Lower leg skin (tissue), 4 donors: ENCODE measurements around the gene EFCAB11. TPM values are rescaled to one million over a fixed set of nuclear protein-coding genes. Genes with fewer than 3 reads are reported as not detected.
"Not testable (repeated sequence)": the region's sequence is repeated elsewhere in the genome, so short reads cannot be mapped to it uniquely, and the experiment has no call there.

ENCODE experiments used
- DNase-seq, 2 donors: peaks; one replicate each; pipeline ENCODE4 v3.0.0-alpha.2; 2019; ENCODE audit warnings: low spot score in 2 of 2
- H3K4me3 ChIP-seq: fragments of 200-600 bp; sonication (generic); 2 replicates; pipeline ENCODE4 v1.5.1; 2017; ENCODE audit warnings: mild to moderate bottlenecking, low read depth; ENCODE audit not compliant: poor library complexity, severe bottlenecking
- POLR2A ChIP-seq, 2 donors: fragments of 450-650 bp; IDR thresholded peaks; one replicate each; pipeline ENCODE4 v1.6.1; 2016 to 2017; ENCODE audit warnings: antibody characterized with exemption in 2 of 2, mild to moderate bottlenecking in 1 of 2, moderate library complexity in 1 of 2
- WGBS, 2 donors: methylation state at CpG; one replicate each; pipeline ENCODE4 v1.1.5; 2018; 5-methylcytosine and 5-hydroxymethylcytosine counted together
- intact Hi-C: fragments of 100-400 bp; cut with DNase I; formaldehyde crosslinking; loops from one replicate; pipeline ENCODE4 v1.15.0; 2023; ENCODE audit warnings: low total_unique reads
- total RNA-seq, 4 donors: library from RNA; depleted of rRNA; stranded (reverse); fragments of >200 nt; gene quantifications; one replicate each; pipeline ENCODE4 v1.1.0, GENCODE V29; 2016
- TF ChIP-seq, protein P1 (sequence below), 3 donors: fragments of 450-650 bp; IDR thresholded peaks; one replicate each; pipeline ENCODE4 v1.5.1; 2016; ENCODE audit warnings: antibody characterized with exemption in 3 of 3, mild to moderate bottlenecking in 3 of 3, moderate library complexity in 2 of 3

EFCAB11 gene
- total RNA-seq, 4 donors from 2014 or later: 2.6 to 9.6 (median 4.7) TPM

GRCh38 chr14:89899917-89900663 lies 54.4 kb downstream of the EFCAB11 start:
- 74 to 78% methylated on average over 4 of the region's 4 CpGs for WGBS, 2 donors
- no peak overlapping the region for H3K4me3 ChIP-seq
- intact Hi-C loops: loop anchor here (5.0 kb wide), 1 partner anchor 128 kb away; no protein-coding TSS in a partner anchor
- no peak for DNase-seq
- TF ChIP-seq, protein P1, sequence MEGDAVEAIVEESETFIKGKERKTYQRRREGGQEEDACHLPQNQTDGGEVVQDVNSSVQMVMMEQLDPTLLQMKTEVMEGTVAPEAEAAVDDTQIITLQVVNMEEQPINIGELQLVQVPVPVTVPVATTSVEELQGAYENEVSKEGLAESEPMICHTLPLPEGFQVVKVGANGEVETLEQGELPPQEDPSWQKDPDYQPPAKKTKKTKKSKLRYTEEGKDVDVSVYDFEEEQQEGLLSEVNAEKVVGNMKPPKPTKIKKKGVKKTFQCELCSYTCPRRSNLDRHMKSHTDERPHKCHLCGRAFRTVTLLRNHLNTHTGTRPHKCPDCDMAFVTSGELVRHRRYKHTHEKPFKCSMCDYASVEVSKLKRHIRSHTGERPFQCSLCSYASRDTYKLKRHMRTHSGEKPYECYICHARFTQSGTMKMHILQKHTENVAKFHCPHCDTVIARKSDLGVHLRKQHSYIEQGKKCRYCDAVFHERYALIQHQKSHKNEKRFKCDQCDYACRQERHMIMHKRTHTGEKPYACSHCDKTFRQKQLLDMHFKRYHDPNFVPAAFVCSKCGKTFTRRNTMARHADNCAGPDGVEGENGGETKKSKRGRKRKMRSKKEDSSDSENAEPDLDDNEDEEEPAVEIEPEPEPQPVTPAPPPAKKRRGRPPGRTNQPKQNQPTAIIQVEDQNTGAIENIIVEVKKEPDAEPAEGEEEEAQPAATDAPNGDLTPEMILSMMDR (IDR thresholded peaks at IDR 0.05): no peak
- TF ChIP-seq POLR2A (IDR thresholded peaks at IDR 0.05): no peak

GRCh38 chr14:89899291-89899690 lies 55.2 kb downstream of the EFCAB11 start:
- DNase-seq: no peak
- WGBS, 2 donors: 96 to 97% methylated on average over 1 of the region's 1 CpG
- H3K4me3 ChIP-seq: no peak overlapping the region
- intact Hi-C loops: no loop called here
- TF ChIP-seq POLR2A (IDR thresholded peaks at IDR 0.05): no peak
- TF ChIP-seq, protein P1 (IDR thresholded peaks at IDR 0.05): no peak

- H3K4me3 ChIP-seq, intact Hi-C loops, DNase-seq: not testable (repeated sequence)
- 79 to 88% methylated on average over 3 of the region's 3 CpGs for WGBS, 2 donors
Observed at GRCh38 chr14:89893388-89893787, 61.1 kb downstream of the EFCAB11 start.

DNA sequence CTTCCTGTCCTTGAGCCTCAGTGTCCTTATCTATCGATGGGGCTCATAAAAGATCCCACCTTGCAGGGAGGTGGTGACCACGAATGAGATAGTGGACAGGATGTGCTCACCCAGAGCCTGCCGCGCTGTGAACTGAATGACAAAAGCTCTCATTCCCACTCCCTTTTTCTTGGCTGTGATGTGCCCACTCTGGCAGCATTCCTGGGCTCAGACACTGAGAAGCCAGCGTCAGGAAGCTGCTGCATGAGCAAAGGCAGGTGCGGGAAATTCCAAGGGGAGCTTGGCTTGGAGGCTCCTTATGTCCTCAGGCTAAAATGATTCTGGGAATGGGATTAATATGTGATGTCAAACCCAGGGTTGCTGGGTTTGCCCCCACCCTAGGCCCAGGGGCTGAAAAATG lies 61.6 kb downstream of the EFCAB11 start:
- intact Hi-C loops: no loop called here
- no peak for DNase-seq
- H3K4me3 ChIP-seq: no peak overlapping the region
- no peak for TF ChIP-seq POLR2A (IDR thresholded peaks at IDR 0.05)
- TF ChIP-seq, protein P1 (IDR thresholded peaks at IDR 0.05): no peak
- 39 to 51% methylated on average over 6 of the region's 6 CpGs for WGBS, 2 donors

DNA sequence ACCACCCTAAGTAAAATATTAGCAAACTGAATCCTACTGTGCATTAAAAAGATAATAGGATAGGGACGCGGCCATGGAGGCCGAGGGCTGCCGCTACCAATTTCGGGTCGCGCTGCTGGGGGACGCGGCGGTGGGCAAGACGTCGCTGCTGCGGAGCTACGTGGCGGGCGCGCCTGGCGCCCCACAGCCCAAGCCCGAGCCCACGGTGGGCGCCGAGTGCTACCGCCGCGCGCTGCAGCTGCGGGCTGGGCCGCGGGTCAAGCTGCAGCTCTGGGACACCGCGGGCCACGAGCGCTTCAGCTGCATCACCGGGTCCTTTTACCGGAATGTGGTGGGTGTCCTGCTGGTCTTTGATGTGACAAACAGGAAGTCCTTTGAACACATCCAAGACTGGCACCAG lies 62.8 kb downstream of the EFCAB11 start:
- H3K4me3 ChIP-seq, DNase-seq, intact Hi-C loops: not testable (repeated sequence)
- WGBS, 2 donors: 97 to 98% methylated on average over 29 to 34 of the region's 35 CpGs

GRCh38 chr14:89891055-89891454 lies 63.5 kb downstream of the EFCAB11 start:
- intact Hi-C loops: no loop called here
- whole genome bisulfite sequencing, 2 donors: 40 to 53% methylated on average over 1 of the region's 1 CpG
- H3K4me3 ChIP-seq: no peak overlapping the region
- DNase-seq: no peak
- TF ChIP-seq POLR2A (IDR thresholded peaks at IDR 0.05): no peak
- TF ChIP-seq, protein P1 (IDR thresholded peaks at IDR 0.05): no peak

DNA sequence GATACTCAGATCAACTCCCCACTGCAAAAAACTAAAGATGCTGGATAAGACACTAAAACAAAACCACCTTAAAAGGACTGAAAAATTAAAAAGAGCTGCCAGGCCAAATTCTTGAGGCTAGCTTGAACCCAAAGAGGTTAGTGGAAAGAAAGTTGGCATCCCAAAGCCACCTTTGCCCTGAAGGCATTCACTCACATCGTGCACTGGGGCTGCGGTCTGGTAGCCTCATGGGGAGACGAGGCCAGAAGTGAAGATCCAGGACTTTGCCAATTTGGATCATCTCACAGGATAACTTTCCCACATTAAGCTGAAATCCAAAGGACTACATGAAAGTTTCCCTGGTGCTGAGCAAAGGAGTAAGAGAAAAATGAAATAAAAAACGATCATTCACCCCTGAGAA lies 63.9 kb downstream of the EFCAB11 start:
- TF ChIP-seq, protein P1 (IDR thresholded peaks at IDR 0.05): no peak
- no peak for TF ChIP-seq POLR2A (IDR thresholded peaks at IDR 0.05)
- 57 to 71% methylated on average over 4 of the region's 4 CpGs for WGBS, 2 donors
- intact Hi-C loops: no loop called here
- no peak overlapping the region for H3K4me3 ChIP-seq
- no peak for DNase-seq
